SK-N-SH (cell line): ENCODE measurements around the gene KCTD4. TPM values are rescaled to one million over a fixed set of nuclear protein-coding genes. Genes with fewer than 3 reads are reported as not detected.

Experiments
- CTCF ChIA-PET: fragments of 300-600, 350-600 bp; formaldehyde crosslinking; extraction: SDS; loops from one replicate; lab custom pipeline; 2021; lab: Yijun Ruan, JAX
- POLR2A ChIA-PET: fragments of 350-600 bp; sonication (Branson Sonifier 250); formaldehyde crosslinking; extraction: SDS; loops from one replicate; lab custom pipeline; 2020; ENCODE audit warnings: antibody characterized with exemption, inconsistent platforms; lab: Yijun Ruan, JAX
- DNase-seq: peaks from one replicate; pipeline ENCODE4 v3.0.0; 2012
- H2AFZ ChIP-seq: fragments of 200-600 bp; sonication (generic); 2 replicates; pipeline ENCODE4 v1.8.1; 2016; ENCODE audit warnings: antibody characterized with exemption, mild to moderate bottlenecking, low read depth
- H3F3A ChIP-seq: fragments of 200-600 bp; sonication (generic); replicated peaks from 2 replicates; pipeline ENCODE3; 2016; ENCODE audit warnings: antibody characterized with exemption, mild to moderate bottlenecking; ENCODE audit not compliant: insufficient read depth
- H3K27ac ChIP-seq, 2 experiments: fragments of 200-500 bp in 1 of 2; fragments of 200-600 bp in 1 of 2; sonication (Bioruptor generic) in 1 of 2; sonication (generic), shearing (Covaris generic) in 1 of 2; 2 replicates each; pipeline versions ENCODE4 v1.5.1 to v1.6.1; 2014 to 2016; ENCODE audit warnings: low read depth in 2 of 2, inconsistent platforms in 1 of 2, low read length in 1 of 2, mild to moderate bottlenecking in 1 of 2, mixed read lengths in 1 of 2
- H3K27me3 ChIP-seq: fragments of 200-600 bp; sonication (generic), shearing (Covaris generic); 2 replicates; pipeline ENCODE4 v1.6.1; 2016; ENCODE audit warnings: mixed run types; ENCODE audit not compliant: insufficient read depth
- H3K36me3 ChIP-seq, 2 experiments: fragments of 200-500 bp in 1 of 2; fragments of 200-600 bp in 1 of 2; sonication (Bioruptor generic) in 1 of 2; sonication (generic) in 1 of 2; replicated peaks in 1 of 2; 2 replicates each; pipeline versions ENCODE3 to v1.5.1; 2014 to 2016; ENCODE audit warnings: low read length in 1 of 2, mild to moderate bottlenecking in 1 of 2; ENCODE audit not compliant: insufficient read depth in 2 of 2, control insufficient read depth in 1 of 2
- H3K4me1 ChIP-seq, 2 experiments: fragments of 200-500 bp in 1 of 2; fragments of 200-600 bp in 1 of 2; sonication (Bioruptor generic) in 1 of 2; sonication (generic), shearing (Covaris generic) in 1 of 2; 2 replicates each; pipeline versions ENCODE4 v1.5.1 to v1.6.1; 2014 to 2016; ENCODE audit warnings: low read depth in 1 of 2, low read length in 1 of 2, mixed run types in 1 of 2; ENCODE audit not compliant: insufficient read depth in 2 of 2, control insufficient read depth in 1 of 2
- H3K4me2 ChIP-seq: fragments of 200-600 bp; sonication (generic), shearing (Covaris generic); 2 replicates; pipeline ENCODE4 v1.6.1; 2017; ENCODE audit warnings: mixed run types
- H3K4me3 ChIP-seq, 2 experiments: fragments of 200-500 bp in 1 of 2; fragments of 200-600 bp in 1 of 2; sonication (Bioruptor generic) in 1 of 2; sonication (generic), shearing (Covaris generic) in 1 of 2; 2 replicates each; pipeline versions ENCODE4 v1.5.1 to v1.8.1; 2014 to 2016; ENCODE audit warnings: low read depth in 2 of 2, inconsistent platforms in 1 of 2, low read length in 1 of 2, mild to moderate bottlenecking in 1 of 2, mixed read lengths in 1 of 2, moderate library complexity in 1 of 2
- H3K79me2 ChIP-seq: fragments of 200-600 bp; sonication (generic); 2 replicates; pipeline ENCODE4 v1.8.1; 2017; ENCODE audit warnings: mild to moderate bottlenecking; ENCODE audit not compliant: insufficient read depth
- H3K9ac ChIP-seq: fragments of 200-600 bp; sonication (generic); 2 replicates; pipeline ENCODE4 v1.6.1; 2017; ENCODE audit warnings: mixed run types
- H3K9me2 ChIP-seq: fragments of 200-600 bp; sonication (generic); 2 replicates; pipeline ENCODE4 v1.6.1; 2017; ENCODE audit warnings: mixed run types
- H3K9me3 ChIP-seq: fragments of 200-600 bp; sonication (generic); 2 replicates; pipeline ENCODE4 v1.6.1; 2017; ENCODE audit warnings: mixed run types, mild to moderate bottlenecking, moderate library complexity
- H4K20me1 ChIP-seq: fragments of 200-600 bp; sonication (generic); 2 replicates; pipeline ENCODE4 v1.6.1; 2017; ENCODE audit warnings: mild to moderate bottlenecking, mixed run types; ENCODE audit not compliant: insufficient read depth
- EZH2phosphoT487 ChIP-seq: fragments of 200-600 bp; sonication (generic); IDR thresholded peaks from 2 replicates; pipeline ENCODE4 v1.6.1; 2017; ENCODE audit warnings: low read depth, mixed run types, mild to moderate bottlenecking, antibody characterized with exemption, moderate library complexity, borderline replicate concordance
- FOXJ3 ChIP-seq: sonication (generic); formaldehyde crosslinking; IDR thresholded peaks from 2 replicates; pipeline ENCODE4 v1.5.1; 2020; ENCODE audit warnings: mild to moderate bottlenecking, missing genetic modification reagents
- FOXM1 ChIP-seq: IDR thresholded peaks from 2 replicates; pipeline ENCODE4 v1.4.0; 2012; ENCODE audit warnings: low read depth, mild to moderate bottlenecking
- GABPA ChIP-seq: IDR thresholded peaks from 2 replicates; pipeline ENCODE4 v1.4.0; 2012; ENCODE audit warnings: low read depth, mild to moderate bottlenecking
- GATA2 ChIP-seq: sonication (generic); formaldehyde crosslinking; IDR thresholded peaks from 2 replicates; pipeline ENCODE4 v1.5.0; 2020; ENCODE audit warnings: mild to moderate bottlenecking, missing genetic modification reagents
- MEF2A ChIP-seq: IDR thresholded peaks from 2 replicates; pipeline ENCODE4 v1.4.0; 2012; ENCODE audit warnings: low read depth, borderline replicate concordance
- NRF1 ChIP-seq: IDR thresholded peaks from 2 replicates; pipeline ENCODE4 v1.6.1; 2012; ENCODE audit warnings: low read depth, mild to moderate bottlenecking, low read length
- POLR2AphosphoS5 ChIP-seq: IDR thresholded peaks from 2 replicates; pipeline ENCODE4 v1.6.1; 2012; ENCODE audit warnings: low read depth, low read length
- RAD21 ChIP-seq: IDR thresholded peaks from 2 replicates; pipeline ENCODE4 v1.6.1; 2012; ENCODE audit warnings: mild to moderate bottlenecking, low read length
- RCOR1 ChIP-seq: fragments of 150-350 bp; IDR thresholded peaks from 2 replicates; pipeline ENCODE4 v1.6.1; 2017; ENCODE audit warnings: antibody characterized with exemption, low read length
- RFX5 ChIP-seq: IDR thresholded peaks from 2 replicates; pipeline ENCODE4 v1.6.1; 2012; ENCODE audit warnings: mild to moderate bottlenecking, improper control_type of control experiment, low read length
- RXRA ChIP-seq: IDR thresholded peaks from 2 replicates; pipeline ENCODE4 v1.4.0; 2012; ENCODE audit warnings: low read depth, mild to moderate bottlenecking, borderline replicate concordance
- SIN3A ChIP-seq: IDR thresholded peaks from 2 replicates; pipeline ENCODE4 v1.6.1; 2012; ENCODE audit warnings: low read depth, mild to moderate bottlenecking, low read length, moderate library complexity, borderline replicate concordance
- SMC3 ChIP-seq: IDR thresholded peaks from 2 replicates; pipeline ENCODE4 v1.6.1; 2012; ENCODE audit warnings: low read depth, low read length, improper control_type of control experiment
- TAF1 ChIP-seq: IDR thresholded peaks from 2 replicates; pipeline ENCODE4 v1.6.1; 2012; ENCODE audit warnings: low read depth, mild to moderate bottlenecking, low read length, moderate library complexity, borderline replicate concordance
- TEAD4 ChIP-seq: IDR thresholded peaks from 2 replicates; pipeline ENCODE4 v1.4.0; 2012; ENCODE audit warnings: mild to moderate bottlenecking, borderline replicate concordance; ENCODE audit not compliant: insufficient read depth
- WGBS: methylation state at CpG from one replicate; pipeline ENCODE4 v1.1.6; 2017; ENCODE audit warnings: low lambda C conversion rate; 5-methylcytosine and 5-hydroxymethylcytosine counted together
- polyA plus RNA-seq, 3 experiments: library from polyadenylated mRNA; depleted of rRNA; stranded (reverse); fragments of >200 nt; gene quantifications; 2 replicates each; pipeline ENCODE4 v1.2.3, GENCODE V29; 2012
- TF ChIP-seq, protein P1 (sequence below): IDR thresholded peaks from 2 replicates; pipeline ENCODE4 v1.4.0; 2012; ENCODE audit warnings: low read depth, borderline replicate concordance
- TF ChIP-seq, protein P2 (sequence below): IDR thresholded peaks from 2 replicates; pipeline ENCODE4 v1.6.1; 2012; ENCODE audit warnings: mild to moderate bottlenecking, low read depth, low read length, moderate library complexity
- TF ChIP-seq, protein P3 (sequence below): IDR thresholded peaks from 2 replicates; pipeline ENCODE4 v1.4.0; 2012; ENCODE audit warnings: low read depth
- TF ChIP-seq, protein P4 (sequence below): fragments of 200-600 bp; sonication (generic); IDR thresholded peaks from 2 replicates; pipeline ENCODE4 v1.6.1; 2017; ENCODE audit warnings: antibody characterized with exemption, mild to moderate bottlenecking, moderate library complexity

KCTD4 gene
- polyA plus RNA-seq, 1 of the 3 experiments (the other 2 are of a cell fraction), result 0.56 TPM

DNA sequence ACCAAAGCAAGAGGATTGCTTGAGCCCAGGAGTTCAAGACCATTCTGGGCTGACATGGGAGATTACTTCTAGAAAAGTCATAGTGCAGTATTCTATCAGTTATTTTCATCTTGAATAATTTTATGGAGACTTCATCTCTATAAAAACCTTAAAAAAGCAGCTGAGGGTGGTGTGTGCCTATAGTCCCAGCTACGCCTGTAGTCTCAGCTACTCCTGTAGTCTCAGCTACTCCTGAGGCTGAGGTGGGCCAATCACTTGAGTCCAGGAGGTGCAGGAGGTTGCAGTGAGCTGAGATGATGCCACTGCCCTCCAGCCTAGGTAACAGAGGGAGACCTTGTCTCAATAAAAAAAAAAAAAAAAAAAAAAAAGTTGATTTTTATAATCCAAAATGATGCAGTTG lies 22.1 kb upstream of the KCTD4 start:
- no peak overlapping the region for H3K4me2 ChIP-seq
- H3K79me2 ChIP-seq, result peaks cover 16% of the 10 kb centered on the region; the same call in 1 of the 2 replicates
- no peak for TF ChIP-seq TAF1
- no peak for TF ChIP-seq POLR2AphosphoS5
- TF ChIP-seq RAD21, result no peak
- no peak for TF ChIP-seq FOXM1
- no peak for TF ChIP-seq GATA2
- TF ChIP-seq, protein P1, sequence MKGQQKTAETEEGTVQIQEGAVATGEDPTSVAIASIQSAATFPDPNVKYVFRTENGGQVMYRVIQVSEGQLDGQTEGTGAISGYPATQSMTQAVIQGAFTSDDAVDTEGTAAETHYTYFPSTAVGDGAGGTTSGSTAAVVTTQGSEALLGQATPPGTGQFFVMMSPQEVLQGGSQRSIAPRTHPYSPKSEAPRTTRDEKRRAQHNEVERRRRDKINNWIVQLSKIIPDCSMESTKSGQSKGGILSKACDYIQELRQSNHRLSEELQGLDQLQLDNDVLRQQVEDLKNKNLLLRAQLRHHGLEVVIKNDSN, result no peak
- TF ChIP-seq RFX5, result no peak
- no peak for TF ChIP-seq SMC3
- TF ChIP-seq MEF2A, result no peak
- TF ChIP-seq FOXJ3 (CRISPR knock-in tag), result no peak
- TF ChIP-seq SIN3A, result no peak
- TF ChIP-seq, protein P2, sequence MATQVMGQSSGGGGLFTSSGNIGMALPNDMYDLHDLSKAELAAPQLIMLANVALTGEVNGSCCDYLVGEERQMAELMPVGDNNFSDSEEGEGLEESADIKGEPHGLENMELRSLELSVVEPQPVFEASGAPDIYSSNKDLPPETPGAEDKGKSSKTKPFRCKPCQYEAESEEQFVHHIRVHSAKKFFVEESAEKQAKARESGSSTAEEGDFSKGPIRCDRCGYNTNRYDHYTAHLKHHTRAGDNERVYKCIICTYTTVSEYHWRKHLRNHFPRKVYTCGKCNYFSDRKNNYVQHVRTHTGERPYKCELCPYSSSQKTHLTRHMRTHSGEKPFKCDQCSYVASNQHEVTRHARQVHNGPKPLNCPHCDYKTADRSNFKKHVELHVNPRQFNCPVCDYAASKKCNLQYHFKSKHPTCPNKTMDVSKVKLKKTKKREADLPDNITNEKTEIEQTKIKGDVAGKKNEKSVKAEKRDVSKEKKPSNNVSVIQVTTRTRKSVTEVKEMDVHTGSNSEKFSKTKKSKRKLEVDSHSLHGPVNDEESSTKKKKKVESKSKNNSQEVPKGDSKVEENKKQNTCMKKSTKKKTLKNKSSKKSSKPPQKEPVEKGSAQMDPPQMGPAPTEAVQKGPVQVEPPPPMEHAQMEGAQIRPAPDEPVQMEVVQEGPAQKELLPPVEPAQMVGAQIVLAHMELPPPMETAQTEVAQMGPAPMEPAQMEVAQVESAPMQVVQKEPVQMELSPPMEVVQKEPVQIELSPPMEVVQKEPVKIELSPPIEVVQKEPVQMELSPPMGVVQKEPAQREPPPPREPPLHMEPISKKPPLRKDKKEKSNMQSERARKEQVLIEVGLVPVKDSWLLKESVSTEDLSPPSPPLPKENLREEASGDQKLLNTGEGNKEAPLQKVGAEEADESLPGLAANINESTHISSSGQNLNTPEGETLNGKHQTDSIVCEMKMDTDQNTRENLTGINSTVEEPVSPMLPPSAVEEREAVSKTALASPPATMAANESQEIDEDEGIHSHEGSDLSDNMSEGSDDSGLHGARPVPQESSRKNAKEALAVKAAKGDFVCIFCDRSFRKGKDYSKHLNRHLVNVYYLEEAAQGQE, result no peak
- TF ChIP-seq NRF1, result no peak
- TF ChIP-seq RCOR1, result no peak
- TF ChIP-seq GABPA, result no peak
- TF ChIP-seq, protein P3, sequence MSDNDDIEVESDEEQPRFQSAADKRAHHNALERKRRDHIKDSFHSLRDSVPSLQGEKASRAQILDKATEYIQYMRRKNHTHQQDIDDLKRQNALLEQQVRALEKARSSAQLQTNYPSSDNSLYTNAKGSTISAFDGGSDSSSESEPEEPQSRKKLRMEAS, result no peak
- no peak for TF ChIP-seq EZH2phosphoT487
- TF ChIP-seq TEAD4, result no peak
- TF ChIP-seq, protein P4, sequence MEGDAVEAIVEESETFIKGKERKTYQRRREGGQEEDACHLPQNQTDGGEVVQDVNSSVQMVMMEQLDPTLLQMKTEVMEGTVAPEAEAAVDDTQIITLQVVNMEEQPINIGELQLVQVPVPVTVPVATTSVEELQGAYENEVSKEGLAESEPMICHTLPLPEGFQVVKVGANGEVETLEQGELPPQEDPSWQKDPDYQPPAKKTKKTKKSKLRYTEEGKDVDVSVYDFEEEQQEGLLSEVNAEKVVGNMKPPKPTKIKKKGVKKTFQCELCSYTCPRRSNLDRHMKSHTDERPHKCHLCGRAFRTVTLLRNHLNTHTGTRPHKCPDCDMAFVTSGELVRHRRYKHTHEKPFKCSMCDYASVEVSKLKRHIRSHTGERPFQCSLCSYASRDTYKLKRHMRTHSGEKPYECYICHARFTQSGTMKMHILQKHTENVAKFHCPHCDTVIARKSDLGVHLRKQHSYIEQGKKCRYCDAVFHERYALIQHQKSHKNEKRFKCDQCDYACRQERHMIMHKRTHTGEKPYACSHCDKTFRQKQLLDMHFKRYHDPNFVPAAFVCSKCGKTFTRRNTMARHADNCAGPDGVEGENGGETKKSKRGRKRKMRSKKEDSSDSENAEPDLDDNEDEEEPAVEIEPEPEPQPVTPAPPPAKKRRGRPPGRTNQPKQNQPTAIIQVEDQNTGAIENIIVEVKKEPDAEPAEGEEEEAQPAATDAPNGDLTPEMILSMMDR, result no peak
- TF ChIP-seq RXRA, result no peak
- ChIA-PET CTCF (interaction anchor here (1.4 kb wide), 1 partner anchor 86 kb away, joined by 5 read pairs; no protein-coding TSS in a partner anchor), POLR2A (no interaction called here)
- H2AFZ ChIP-seq, result no peak overlapping the region
- peaks cover 20% of the 10 kb centered on the region for H3F3A ChIP-seq
- peaks cover 3 to 28% of the 10 kb centered on the region in 2 experiments; a peak in 3 of 4 replicates for H3K4me1 ChIP-seq
- 94% methylated on average over 1 of the region's 1 CpG for WGBS
- H4K20me1 ChIP-seq, result no peaks in the 10 kb centered on the region
- no peaks in the 10 kb centered on the region for H3K27me3 ChIP-seq
- no peak overlapping the region for H3K9ac ChIP-seq
- H3K9me3 ChIP-seq, result no peaks in the 10 kb centered on the region
- no peak overlapping the region for H3K27ac ChIP-seq
- no peak for DNase-seq
- H3K9me2 ChIP-seq, result no peaks in the 10 kb centered on the region
- no peak overlapping the region for H3K4me3 ChIP-seq
- no peaks in the 10 kb centered on the region for H3K36me3 ChIP-seq
